CD8-positive, alpha-beta memory T cell (primary cell): ENCODE data around the gene SLC27A1. TPM values are rescaled to one million over a fixed set of nuclear protein-coding genes. Genes with fewer than 3 reads are reported as not detected.
"Not testable (repeated sequence)": the region's sequence is repeated elsewhere in the genome, so short reads cannot be mapped to it uniquely, and the experiment has no call there.

Experiments
- CTCF ChIA-PET: fragments of 350-600 bp; sonication (Branson Sonifier 250); formaldehyde crosslinking; loops from one replicate; lab custom pipeline; 2021; ENCODE audit warnings: antibody characterized with exemption; lab: Charles Lee
- POLR2A ChIA-PET: fragments of 350-600 bp; sonication (Branson Sonifier 250); formaldehyde crosslinking; loops from one replicate; lab custom pipeline; 2021; ENCODE audit warnings: antibody characterized with exemption; lab: Charles Lee
- DNase-seq, 5 donors: peaks; one replicate each; pipeline versions ENCODE4 v3.0.0 to v3.0.0-alpha.2; 2020 to 2022; ENCODE audit warnings: mixed read lengths in 1 of 5
- H3K27ac ChIP-seq: one replicate; pipeline ENCODE4 v1.7.0; 2013; ENCODE audit warnings: low read depth, mild to moderate bottlenecking, low read length, moderate library complexity
- H3K27me3 ChIP-seq: 2 replicates; pipeline ENCODE4 v1.7.0; 2013; ENCODE audit warnings: low read length, mild to moderate bottlenecking; ENCODE audit not compliant: insufficient read depth, poor library complexity, severe bottlenecking
- H3K36me3 ChIP-seq: 2 replicates; pipeline ENCODE4 v1.7.0; 2013; ENCODE audit warnings: mild to moderate bottlenecking, low read length, moderate library complexity; ENCODE audit not compliant: insufficient read depth
- H3K4me1 ChIP-seq: 2 replicates; pipeline ENCODE4 v1.7.0; 2013; ENCODE audit warnings: mild to moderate bottlenecking, low read length, moderate library complexity; ENCODE audit not compliant: insufficient read depth
- H3K4me3 ChIP-seq: 2 replicates; pipeline ENCODE4 v1.7.0; 2013; ENCODE audit warnings: mild to moderate bottlenecking, low read length
- H3K9me3 ChIP-seq: 2 replicates; pipeline ENCODE4 v1.7.0; 2013; ENCODE audit warnings: mild to moderate bottlenecking, low read length
- H3K27ac Mint-ChIP-seq, 8 donors: one replicate each; pipeline ENCODE4 v1.8.0; 2020 to 2021; ENCODE audit warnings: mixed read lengths in 8 of 8, mild to moderate bottlenecking in 6 of 8, inconsistent platforms in 3 of 8, moderate library complexity in 3 of 8
- H3K27me3 Mint-ChIP-seq, 2 donors: one replicate each; pipeline ENCODE4 v1.8.0; 2020 to 2021; ENCODE audit warnings: mixed read lengths in 2 of 2, mild to moderate bottlenecking in 1 of 2, moderate library complexity in 1 of 2
- H3K36me3 Mint-ChIP-seq, 3 donors: one replicate each; pipeline ENCODE4 v1.8.0; 2020 to 2021; ENCODE audit warnings: mixed read lengths in 3 of 3, inconsistent platforms in 1 of 3, mild to moderate bottlenecking in 1 of 3
- H3K4me1 Mint-ChIP-seq, 3 donors: one replicate each; pipeline ENCODE4 v1.8.0; 2020 to 2021; ENCODE audit warnings: mixed read lengths in 3 of 3, inconsistent platforms in 1 of 3, mild to moderate bottlenecking in 1 of 3
- H3K4me3 Mint-ChIP-seq, 7 donors: one replicate each; pipeline ENCODE4 v1.8.0; 2020 to 2021; ENCODE audit warnings: mixed read lengths in 7 of 7, mild to moderate bottlenecking in 6 of 7, moderate library complexity in 4 of 7, inconsistent platforms in 2 of 7
- H3K9me3 Mint-ChIP-seq, 5 donors: one replicate each; pipeline ENCODE4 v1.8.0; 2020 to 2022; ENCODE audit warnings: mixed read lengths in 5 of 5, mild to moderate bottlenecking in 3 of 5, moderate library complexity in 2 of 5, inconsistent platforms in 1 of 5
- polyA plus RNA-seq: library from polyadenylated mRNA; unstranded; fragments of 300-500 nt; fragmentation: Illumina TruSeq; gene quantifications from one replicate; pipeline ENCODE4 v1.2.3, GENCODE V29; 2021
- total RNA-seq, 2 experiments: library from RNA; stranded (reverse); gene quantifications; one replicate each; pipeline ENCODE4 v1.2.3, GENCODE V29; 2021

Gene SLC27A1
- total and polyA plus RNA-seq, 3 experiments from 2014 or later: 2.0 to 6.6 (median 3.7) TPM

GRCh38 chr19:17490411-17490810 lies 20.1 kb downstream of the SLC27A1 start:
- Mint-ChIP-seq H3K27me3 (peaks cover 0 to 2% of the 10 kb centered on the region in 2 donors), H3K4me3 (peak overlapping the region in 3 of 7 donors; percentile 26 to 61 (median 44)), H3K36me3 (no peaks in the 10 kb centered on the region), H3K9me3 (no peaks in the 10 kb centered on the region), H3K4me1 (peaks cover 34 to 36% (median 35%) of the 10 kb centered on the region in 3 donors), H3K27ac (peak overlapping the region in 7 of 8 donors; percentile 60 to 91 (median 76))
- H3K27ac ChIP-seq: no peak overlapping the region
- peak in 3 of 5 donors; percentile 49 to 71 (median 56) for DNase-seq
- H3K9me3 ChIP-seq: no peaks in the 10 kb centered on the region
- no peaks in the 10 kb centered on the region for H3K36me3 ChIP-seq
- H3K4me1 ChIP-seq: peaks cover 36% of the 10 kb centered on the region
- CTCF ChIA-PET: interaction anchor here (1.5 kb wide), 1 partner anchor 13 kb away, joined by 3 read pairs; no protein-coding TSS in a partner anchor
- no peaks in the 10 kb centered on the region for H3K27me3 ChIP-seq
- no peak overlapping the region for H3K4me3 ChIP-seq
- POLR2A ChIA-PET: interaction anchor here (0.7 kb wide), 1 partner anchor 191 kb away, joined by 5 read pairs; no protein-coding TSS in a partner anchor

GRCh38 chr19:17491287-17491686 lies 21.0 kb downstream of the SLC27A1 start:
- no peak overlapping the region for H3K27ac ChIP-seq
- no peak for DNase-seq
- H3K4me1 ChIP-seq: peaks cover 39% of the 10 kb centered on the region
- H3K27ac Mint-ChIP-seq: peak overlapping the region in 7 of 8 donors; percentile 21 to 95 (median 88)
- ChIA-PET CTCF (no interaction called here), POLR2A (no interaction called here)
- H3K27me3 Mint-ChIP-seq: peaks cover 0 to 2% of the 10 kb centered on the region in 2 donors
- peaks cover 42 to 43% (median 42%) of the 10 kb centered on the region in 3 donors for H3K4me1 Mint-ChIP-seq
- no peaks in the 10 kb centered on the region for H3K36me3 ChIP-seq
- H3K4me3 Mint-ChIP-seq: peak overlapping the region in 1 of 7 donors; percentile 40
- H3K9me3 Mint-ChIP-seq: no peaks in the 10 kb centered on the region
- H3K9me3 ChIP-seq: no peaks in the 10 kb centered on the region
- H3K4me3 ChIP-seq: no peak overlapping the region
- H3K27me3 ChIP-seq: no peaks in the 10 kb centered on the region
- no peaks in the 10 kb centered on the region for H3K36me3 Mint-ChIP-seq

GRCh38 chr19:17495639-17496296 lies 25.4 kb downstream of the SLC27A1 start:
- peaks cover 22 to 24% (median 23%) of the 10 kb centered on the region in 3 donors for H3K4me1 Mint-ChIP-seq
- peak overlapping the region in 1 of 8 donors; percentile 33 for H3K27ac Mint-ChIP-seq
- ChIA-PET CTCF (interaction anchor here (0.6 to 2.3 kb wide), 34 partner anchors 8 to 363 kb away, joined by 3 to 30 read pairs (median 4); partner anchors contain the start of genes ABHD8, PGLS and SLC27A1), POLR2A (interaction anchor here (0.5 to 1.2 kb wide), 3 partner anchors 15 to 848 kb away, joined by 3 to 5 read pairs (median 4); partner anchors contain the start of gene PGLS)
- DNase-seq: no peak
- no peak overlapping the region for H3K4me3 Mint-ChIP-seq
- H3K4me1 ChIP-seq: peaks cover 17% of the 10 kb centered on the region
- H3K27ac ChIP-seq: no peak overlapping the region
- H3K9me3 Mint-ChIP-seq: no peaks in the 10 kb centered on the region
- no peaks in the 10 kb centered on the region for H3K27me3 ChIP-seq
- H3K27me3 Mint-ChIP-seq: peaks cover 0 to 2% of the 10 kb centered on the region in 2 donors
- no peaks in the 10 kb centered on the region for H3K36me3 ChIP-seq
- H3K36me3 Mint-ChIP-seq: peaks cover 0 to 6% (median 0%) of the 10 kb centered on the region in 3 donors
- no peaks in the 10 kb centered on the region for H3K9me3 ChIP-seq
- H3K4me3 ChIP-seq: no peak overlapping the region

GRCh38 chr19:17496337-17496997 lies 26.1 kb downstream of the SLC27A1 start:
- Mint-ChIP-seq H3K27me3 (peaks cover 0 to 2% of the 10 kb centered on the region in 2 donors), H3K4me3 (no peak overlapping the region), H3K9me3 (no peaks in the 10 kb centered on the region), H3K36me3 (peaks cover 0 to 8% (median 0%) of the 10 kb centered on the region in 3 donors), H3K4me1 (peaks cover 17 to 19% (median 18%) of the 10 kb centered on the region in 3 donors), H3K27ac (peak overlapping the region in 2 of 8 donors; percentile 79 to 84)
- Histone ChIP-seq H3K27ac (no peak overlapping the region), H3K27me3 (no peaks in the 10 kb centered on the region), H3K36me3 (no peaks in the 10 kb centered on the region), H3K9me3 (no peaks in the 10 kb centered on the region), H3K4me1 (peaks cover 14% of the 10 kb centered on the region), H3K4me3 (no peak overlapping the region)
- DNase-seq: peak; percentile 66 to 83 (median 73)
- CTCF ChIA-PET: interaction anchor here (0.6 to 2.3 kb wide), 36 partner anchors 9 to 363 kb away, joined by 3 to 30 read pairs (median 4); partner anchors contain the start of genes ABHD8, PGLS and SLC27A1
- POLR2A ChIA-PET: interaction anchor here (0.5 to 1.2 kb wide), 3 partner anchors 15 to 847 kb away, joined by 3 to 5 read pairs (median 4); partner anchors contain the start of gene PGLS

GRCh38 chr19:17497149-17497798 lies 26.9 kb downstream of the SLC27A1 start:
- no peak for DNase-seq
- no peak overlapping the region for H3K4me3 ChIP-seq
- POLR2A ChIA-PET: no interaction called here
- no peaks in the 10 kb centered on the region for H3K27me3 ChIP-seq
- peaks cover 0 to 8% (median 0%) of the 10 kb centered on the region in 3 donors for H3K36me3 Mint-ChIP-seq
- H3K27me3 Mint-ChIP-seq: no peaks in the 10 kb centered on the region
- no peak overlapping the region for H3K4me3 Mint-ChIP-seq
- no peak overlapping the region for H3K27ac ChIP-seq
- H3K9me3 ChIP-seq: no peaks in the 10 kb centered on the region
- CTCF ChIA-PET: interaction anchor here (0.6 to 2.3 kb wide), 14 partner anchors 14 to 286 kb away, joined by 3 to 30 read pairs (median 6); partner anchors contain the start of gene PGLS
- H3K27ac Mint-ChIP-seq: peak overlapping the region in 1 of 8 donors; percentile 46
- peaks cover 14% of the 10 kb centered on the region for H3K4me1 ChIP-seq
- H3K4me1 Mint-ChIP-seq: peaks cover 14 to 18% (median 17%) of the 10 kb centered on the region in 3 donors
- no peaks in the 10 kb centered on the region for H3K36me3 ChIP-seq
- no peaks in the 10 kb centered on the region for H3K9me3 Mint-ChIP-seq

- H3K9me3 Mint-ChIP-seq, DNase-seq, H3K27me3 ChIP-seq, H3K9me3 ChIP-seq, H3K27me3 Mint-ChIP-seq, H3K36me3 Mint-ChIP-seq, H3K27ac ChIP-seq, H3K4me3 Mint-ChIP-seq, H3K4me3 ChIP-seq, H3K36me3 ChIP-seq, POLR2A ChIA-PET: not testable (repeated sequence)
- peaks cover 14% of the 10 kb centered on the region for H3K4me1 ChIP-seq
- Mint-ChIP-seq H3K27ac (peak overlapping the region in 1 of 8 donors; percentile 54), H3K4me1 (peaks cover 14 to 18% (median 17%) of the 10 kb centered on the region in 3 donors)
- CTCF ChIA-PET: interaction anchor here (1.2 kb wide), 1 partner anchor 12 kb away, joined by 3 read pairs; the partner anchor contains the start of gene PGLS
Measured at GRCh38 chr19:17499025-17499424, 28.7 kb downstream of the SLC27A1 start.

GRCh38 chr19:17499648-17500446 lies 29.5 kb downstream of the SLC27A1 start:
- peak overlapping the region in 2 of 8 donors; percentile 38 to 62 for H3K27ac Mint-ChIP-seq
- H3K27me3 Mint-ChIP-seq: no peaks in the 10 kb centered on the region

More at GRCh38 chr19:17499648-17500446, 29.5 kb downstream of the SLC27A1 start:
- ChIA-PET CTCF (interaction anchor here (1.0 kb wide), 1 partner anchor 10 kb away, joined by 3 read pairs; no protein-coding TSS in a partner anchor), POLR2A (no interaction called here)
- no peak overlapping the region for H3K27ac ChIP-seq
- H3K9me3 Mint-ChIP-seq: no peaks in the 10 kb centered on the region
- peaks cover 0 to 9% (median 0%) of the 10 kb centered on the region in 3 donors for H3K36me3 Mint-ChIP-seq
- H3K4me3 ChIP-seq: no peak overlapping the region
- peaks cover 14% of the 10 kb centered on the region for H3K4me1 ChIP-seq
- H3K4me3 Mint-ChIP-seq: peak overlapping the region in 1 of 7 donors; percentile 35
- H3K27me3 ChIP-seq: no peaks in the 10 kb centered on the region
- no peaks in the 10 kb centered on the region for H3K9me3 ChIP-seq
- no peaks in the 10 kb centered on the region for H3K36me3 ChIP-seq
- no peak for DNase-seq
- H3K4me1 Mint-ChIP-seq: peaks cover 14 to 18% (median 17%) of the 10 kb centered on the region in 3 donors
